ENCODE results near the gene ERICH6B.

GRCh38 chr13:45527699-45528462 lies 87.7 kb downstream of the ERICH6B start:
- TF ChIP-seq CTCF (IDR thresholded peaks at IDR 0.05) (no peak), POLR2A (IDR thresholded peaks at IDR 0.05) (no peak), EP300 (IDR thresholded peaks at IDR 0.05) (no peak)
